ENCODE results near the gene PRKN. TPM values are rescaled to one million over a fixed set of nuclear protein-coding genes. Genes with fewer than 3 reads are reported as not detected.

The PRKN gene
- total RNA-seq, 1 donor from 2014 or later, result 4.9 TPM

GRCh38 chr6:161443848-161444247 is 1283.7 kb downstream of the PRKN start:
- TF ChIP-seq POLR2A (IDR thresholded peaks at IDR 0.05) (no peak), POLR2AphosphoS5 (IDR thresholded peaks at IDR 0.05; ENCODE audit: insufficient read depth in 1 of 2, low read depth in 1 of 2) (no peak)
- TF ChIP-seq, protein P1, sequence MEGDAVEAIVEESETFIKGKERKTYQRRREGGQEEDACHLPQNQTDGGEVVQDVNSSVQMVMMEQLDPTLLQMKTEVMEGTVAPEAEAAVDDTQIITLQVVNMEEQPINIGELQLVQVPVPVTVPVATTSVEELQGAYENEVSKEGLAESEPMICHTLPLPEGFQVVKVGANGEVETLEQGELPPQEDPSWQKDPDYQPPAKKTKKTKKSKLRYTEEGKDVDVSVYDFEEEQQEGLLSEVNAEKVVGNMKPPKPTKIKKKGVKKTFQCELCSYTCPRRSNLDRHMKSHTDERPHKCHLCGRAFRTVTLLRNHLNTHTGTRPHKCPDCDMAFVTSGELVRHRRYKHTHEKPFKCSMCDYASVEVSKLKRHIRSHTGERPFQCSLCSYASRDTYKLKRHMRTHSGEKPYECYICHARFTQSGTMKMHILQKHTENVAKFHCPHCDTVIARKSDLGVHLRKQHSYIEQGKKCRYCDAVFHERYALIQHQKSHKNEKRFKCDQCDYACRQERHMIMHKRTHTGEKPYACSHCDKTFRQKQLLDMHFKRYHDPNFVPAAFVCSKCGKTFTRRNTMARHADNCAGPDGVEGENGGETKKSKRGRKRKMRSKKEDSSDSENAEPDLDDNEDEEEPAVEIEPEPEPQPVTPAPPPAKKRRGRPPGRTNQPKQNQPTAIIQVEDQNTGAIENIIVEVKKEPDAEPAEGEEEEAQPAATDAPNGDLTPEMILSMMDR (IDR thresholded peaks at IDR 0.05), result no peak
- intact Hi-C loops (cut with DNase I), result no loop called here
- no peak overlapping the region for H3K27ac ChIP-seq

DNA sequence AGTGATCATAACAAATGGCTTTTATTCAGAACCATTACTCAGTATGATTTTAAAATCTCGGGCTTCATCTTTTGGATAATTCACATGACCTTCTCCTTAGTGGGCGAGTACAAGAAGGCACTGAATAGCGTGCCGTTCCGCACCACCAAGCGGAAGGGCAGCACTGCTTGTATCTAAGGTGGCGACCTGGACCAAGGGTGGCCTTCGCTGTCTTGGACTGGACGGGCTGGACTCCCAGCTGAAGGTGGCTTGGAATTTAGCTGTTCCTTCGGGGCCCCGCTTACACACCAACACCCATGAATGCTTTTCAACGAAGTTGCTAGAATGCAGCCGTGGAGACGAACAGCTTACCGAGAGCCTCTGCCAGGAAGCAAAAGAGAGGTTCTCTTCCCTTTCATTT is 1285.1 kb downstream of the PRKN start:
- H3K4me1 ChIP-seq, result no peaks in the 10 kb centered on the region
- intact Hi-C loops (cut with DNase I), result no loop called here
- no peaks in the 10 kb centered on the region for H3K27me3 ChIP-seq
- TF ChIP-seq POLR2AphosphoS5 (IDR thresholded peaks at IDR 0.05; ENCODE audit: insufficient read depth in 1 of 2, low read depth in 1 of 2), result no peak
- TF ChIP-seq, protein P1 (IDR thresholded peaks at IDR 0.05), result no peak
- no peak for TF ChIP-seq POLR2A (IDR thresholded peaks at IDR 0.05)
- H3K9me3 ChIP-seq, result no peaks in the 10 kb centered on the region
- H3K36me3 ChIP-seq, result no peaks in the 10 kb centered on the region
- no peak for DNase-seq (ENCODE audit: extremely low spot score in 2 of 2)
- no peak overlapping the region for H3K4me3 ChIP-seq
- no peak overlapping the region for H3K27ac ChIP-seq

More at GRCh38 chr6:161443848-161444247, 1283.7 kb downstream of the PRKN start:
- DNase-seq (ENCODE audit: extremely low spot score in 2 of 2), result no peak
- H3K36me3 ChIP-seq, result no peaks in the 10 kb centered on the region
- no peaks in the 10 kb centered on the region for H3K27me3 ChIP-seq
- no peaks in the 10 kb centered on the region for H3K9me3 ChIP-seq
- no peak overlapping the region for H3K4me3 ChIP-seq
- no peaks in the 10 kb centered on the region for H3K4me1 ChIP-seq

- no peaks in the 10 kb centered on the region for H3K9me3 ChIP-seq
- H3K4me1 ChIP-seq, result peaks cover 5% of the 10 kb centered on the region
- intact Hi-C loops (cut with DNase I), result no loop called here
- H3K27ac ChIP-seq, result no peak overlapping the region
- no peak for DNase-seq (ENCODE audit: extremely low spot score in 2 of 2)
- H3K36me3 ChIP-seq, result no peaks in the 10 kb centered on the region
- H3K27me3 ChIP-seq, result no peaks in the 10 kb centered on the region
- no peak overlapping the region for H3K4me3 ChIP-seq
- TF ChIP-seq POLR2AphosphoS5 (IDR thresholded peaks at IDR 0.05; ENCODE audit: insufficient read depth in 1 of 2, low read depth in 1 of 2), result no peak
- TF ChIP-seq, protein P1 (IDR thresholded peaks at IDR 0.05), result no peak
- TF ChIP-seq POLR2A (IDR thresholded peaks at IDR 0.05), result no peak
These were observed 1287.3 kb downstream of the PRKN start for GRCh38 chr6:161440299-161440698.

- Histone ChIP-seq H3K36me3 (no peaks in the 10 kb centered on the region), H3K4me3 (no peak overlapping the region), H3K4me1 (peaks cover 17% of the 10 kb centered on the region), H3K27me3 (no peaks in the 10 kb centered on the region), H3K9me3 (no peaks in the 10 kb centered on the region), H3K27ac (no peak overlapping the region)
- intact Hi-C loops (cut with DNase I), result no loop called here
- peak in 1 of 2 donors; percentile 13 for TF ChIP-seq POLR2AphosphoS5 (IDR thresholded peaks at IDR 0.05; ENCODE audit: insufficient read depth in 1 of 2, low read depth in 1 of 2)
- TF ChIP-seq, protein P1 (IDR thresholded peaks at IDR 0.05), result no peak
- no peak for TF ChIP-seq POLR2A (IDR thresholded peaks at IDR 0.05)
- DNase-seq (ENCODE audit: extremely low spot score in 2 of 2), result no peak
These were observed 1288.5 kb downstream of the PRKN start for GRCh38 chr6:161439093-161439492.

DNA sequence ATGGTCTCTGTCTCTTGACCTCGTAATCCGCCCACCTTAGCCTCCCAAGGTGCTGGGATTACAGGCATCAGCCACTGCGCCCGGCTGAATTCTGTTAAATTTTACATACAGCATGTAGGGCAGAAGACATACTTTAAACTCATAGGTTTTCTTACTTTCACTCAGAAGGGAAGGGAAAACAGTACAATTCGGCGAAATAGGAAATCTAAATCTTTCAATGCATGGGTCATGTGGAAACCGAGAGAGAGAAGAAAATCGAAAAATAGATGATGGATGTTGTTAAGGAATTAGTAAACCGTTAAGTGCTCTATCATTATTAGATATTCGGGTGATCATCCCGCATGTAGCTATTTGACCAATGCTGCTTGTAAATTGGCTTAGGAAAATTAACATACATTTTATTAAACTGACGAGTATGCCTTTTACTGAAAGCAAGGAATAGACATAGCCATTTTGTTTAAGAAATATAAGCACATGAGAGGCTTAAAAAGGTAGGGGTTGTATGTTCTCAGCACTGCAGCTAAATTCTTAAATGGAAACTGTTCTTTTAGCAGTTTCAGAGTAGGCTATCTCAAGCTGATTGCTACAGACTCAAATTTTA is 1289.0 kb downstream of the PRKN start:
- intact Hi-C loops (cut with DNase I), result no loop called here
- no peak overlapping the region for H3K27ac ChIP-seq
- H3K4me3 ChIP-seq, result no peak overlapping the region
- no peak for DNase-seq (ENCODE audit: extremely low spot score in 2 of 2)
- H3K4me1 ChIP-seq, result peaks cover 17% of the 10 kb centered on the region
- no peaks in the 10 kb centered on the region for H3K9me3 ChIP-seq
- H3K36me3 ChIP-seq, result no peaks in the 10 kb centered on the region
- TF ChIP-seq, protein P1 (IDR thresholded peaks at IDR 0.05), result no peak
- no peak for TF ChIP-seq POLR2A (IDR thresholded peaks at IDR 0.05)
- TF ChIP-seq POLR2AphosphoS5 (IDR thresholded peaks at IDR 0.05; ENCODE audit: insufficient read depth in 1 of 2, low read depth in 1 of 2), result no peak
- no peaks in the 10 kb centered on the region for H3K27me3 ChIP-seq
